Measurements from ENCODE around the gene CC2D2B.
"Not testable (repeated sequence)": the region's sequence is repeated elsewhere in the genome, so short reads cannot be mapped to it uniquely, and the experiment has no call there.

CC2D2B gene

DNA sequence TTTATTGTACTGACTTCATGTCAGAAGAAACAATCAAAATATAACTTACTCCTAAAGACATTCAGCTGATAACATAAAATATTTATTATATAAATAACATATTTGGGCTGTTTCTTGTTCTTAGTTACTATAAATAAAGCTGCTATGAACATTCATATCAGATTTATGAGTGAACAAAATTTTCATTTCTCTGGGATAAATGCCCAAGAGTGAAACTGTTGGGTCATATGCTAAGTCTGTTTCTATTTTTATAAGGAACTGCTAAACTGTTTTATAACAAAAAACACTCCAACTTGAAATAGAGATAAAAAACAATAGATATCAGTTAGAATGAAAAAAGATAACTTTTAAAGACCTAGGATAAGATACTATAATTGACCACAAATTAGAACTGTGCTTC lies 26.5 kb upstream of the CC2D2B start:
- DNase-seq (ENCODE audit: low spot score), result no peak
- no peak for TF ChIP-seq CTCF (IDR thresholded peaks at IDR 0.05; ENCODE audit: extremely low read depth, missing control alignments)

DNA sequence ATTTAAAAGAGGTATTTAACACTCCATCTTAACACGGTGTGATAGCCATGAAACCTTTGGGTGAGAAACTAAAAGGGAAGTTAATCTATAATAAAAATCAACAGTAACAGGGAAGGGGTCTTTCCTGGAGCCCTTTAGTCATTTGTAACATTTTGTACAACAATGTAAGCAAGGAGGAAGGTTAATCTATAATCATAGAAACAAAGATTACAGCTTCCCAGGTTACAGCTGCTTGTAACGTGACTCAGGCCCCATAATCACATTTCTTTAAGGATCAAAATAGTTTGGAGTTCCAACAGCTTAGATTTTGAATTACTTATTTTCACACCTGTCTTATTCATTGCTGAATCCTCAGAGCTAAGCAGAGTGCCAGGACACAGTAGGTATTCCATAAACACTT lies 17.9 kb upstream of the CC2D2B start:
- TF ChIP-seq CTCF (IDR thresholded peaks at IDR 0.05; ENCODE audit: extremely low read depth, missing control alignments), result no peak
- no peak for DNase-seq (ENCODE audit: low spot score)

GRCh38 chr10:95896071-95896850 lies 11.5 kb upstream of the CC2D2B start:
- TF ChIP-seq CTCF (IDR thresholded peaks at IDR 0.05; ENCODE audit: extremely low read depth, missing control alignments), result no peak
- DNase-seq (ENCODE audit: low spot score), result no peak

DNA sequence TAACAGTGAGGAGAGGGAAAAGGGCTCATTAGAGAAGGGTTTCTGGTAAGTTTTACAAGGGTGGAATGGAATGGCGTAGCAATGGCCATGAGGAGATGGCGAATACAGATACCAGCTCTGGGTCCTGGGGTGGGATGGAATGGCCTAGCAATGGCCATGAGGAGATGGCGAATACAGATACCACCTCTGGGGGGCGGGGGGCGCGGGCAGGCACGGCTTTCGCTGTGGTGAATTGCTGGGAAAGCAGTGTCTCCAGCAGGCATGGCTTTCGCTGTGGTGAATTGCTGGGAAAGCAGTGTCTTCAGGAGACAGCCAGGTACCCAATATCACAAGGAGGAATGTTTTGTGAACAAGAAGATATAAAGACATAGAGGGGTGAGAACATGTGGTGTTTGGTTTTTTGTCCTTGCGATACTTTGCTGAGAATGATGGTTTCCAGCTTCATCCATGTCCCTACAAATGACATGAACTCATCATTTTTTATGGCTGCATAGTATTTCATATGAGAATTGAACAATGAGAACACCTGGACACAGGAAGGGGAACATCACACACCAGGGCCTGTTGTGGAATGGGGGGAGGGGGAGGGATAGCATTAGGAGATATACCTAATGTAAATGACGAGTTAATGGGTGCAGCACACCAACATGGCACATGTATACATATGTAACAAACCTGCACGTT lies 1.7 kb upstream of the CC2D2B start:
- not testable (repeated sequence) for DNase-seq (ENCODE audit: low spot score)

GRCh38 chr10:95906677-95907455 lies 909 bp upstream of the CC2D2B start:
- no peak for TF ChIP-seq CTCF (IDR thresholded peaks at IDR 0.05; ENCODE audit: extremely low read depth, missing control alignments)
- DNase-seq (ENCODE audit: low spot score), result peak; percentile 58

DNA sequence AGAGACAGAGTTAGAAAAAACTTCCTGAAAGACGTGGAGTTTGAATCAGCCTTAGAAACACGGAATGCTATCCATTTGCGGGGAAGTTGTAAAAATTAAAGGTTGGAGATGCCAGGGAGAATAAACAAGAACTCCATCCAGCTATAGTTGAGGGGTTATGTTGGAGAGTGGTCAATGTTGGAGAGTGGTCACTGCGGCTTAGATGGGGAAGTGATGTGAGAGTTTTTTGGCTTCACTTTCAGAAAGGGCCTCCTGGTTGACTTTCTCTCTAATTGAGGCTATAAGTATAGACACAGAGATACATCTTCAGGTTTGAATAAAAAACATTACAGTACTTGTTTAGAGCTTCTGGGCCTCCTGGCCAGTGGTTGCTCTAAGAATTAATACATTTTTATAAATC lies 675 bp downstream of the CC2D2B start:
- no peak for DNase-seq (ENCODE audit: low spot score)
- TF ChIP-seq CTCF (IDR thresholded peaks at IDR 0.05; ENCODE audit: extremely low read depth, missing control alignments), result no peak

- DNase-seq (ENCODE audit: low spot score), result no peak
- no peak for TF ChIP-seq CTCF (IDR thresholded peaks at IDR 0.05; ENCODE audit: extremely low read depth, missing control alignments)
Measured at GRCh38 chr10:95909561-95909960, 1.8 kb downstream of the CC2D2B start.

- DNase-seq (ENCODE audit: low spot score), result not testable (repeated sequence)
Measured at GRCh38 chr10:95916039-95916438, 8.3 kb downstream of the CC2D2B start.
